H1 (cell line): Measurements from ENCODE around the gene SGPP2. TPM values are rescaled to one million over a fixed set of nuclear protein-coding genes. Genes with fewer than 3 reads are reported as not detected.

Source experiments
- CTCF ChIA-PET: fragments of 300-600 bp; sonication (Branson Sonifier 250); formaldehyde crosslinking; loops from one replicate; lab custom pipeline; 2021; ENCODE audit not compliant: partially characterized antibody; lab: Charles Lee
- POLR2A ChIA-PET: fragments of 300-600 bp; sonication (Branson Sonifier 250); formaldehyde crosslinking; loops from one replicate; lab custom pipeline; 2021; ENCODE audit warnings: inconsistent platforms; ENCODE audit not compliant: partially characterized antibody; lab: Charles Lee
- DNase-seq, 2 experiments: peaks; one replicate each; pipeline versions ENCODE4 v3.0.0 to v3.0.0-alpha.2; 2010 to 2022; ENCODE audit warnings: low spot score in 2 of 2, low read depth in 1 of 2, mixed read lengths in 1 of 2
- FAIRE-seq: peaks from 2 replicates; lab custom pipeline; 2011; peaks lifted over from hg19 to GRCh38; lab: Jason Lieb, UNC
- H2AFZ ChIP-seq: 2 replicates; pipeline ENCODE4 v1.8.1; 2012; ENCODE audit warnings: low read length, inconsistent platforms
- H2AK5ac ChIP-seq: 2 replicates; pipeline ENCODE4 v1.6.1; 2013; ENCODE audit warnings: low read depth, low read length
- H2BK120ac ChIP-seq: replicated peaks from 2 replicates; pipeline ENCODE3; 2013; ENCODE audit warnings: low read depth, low read length, inconsistent platforms
- H2BK12ac ChIP-seq: 2 replicates; pipeline ENCODE4 v1.6.1; 2013; ENCODE audit warnings: low read depth, low read length
- H2BK15ac ChIP-seq: 2 replicates; pipeline ENCODE4 v1.6.1; 2013; ENCODE audit warnings: low read length
- H2BK20ac ChIP-seq: 2 replicates; pipeline ENCODE4 v1.6.1; 2013; ENCODE audit warnings: low read length
- H2BK5ac ChIP-seq: 2 replicates; pipeline ENCODE4 v1.6.1; 2013; ENCODE audit warnings: low read depth, low read length
- H3K14ac ChIP-seq: 2 replicates; pipeline ENCODE4 v1.6.1; 2013; ENCODE audit warnings: inconsistent platforms; ENCODE audit not compliant: insufficient read length
- H3K18ac ChIP-seq: 2 replicates; pipeline ENCODE4 v1.6.1; 2013; ENCODE audit warnings: low read length; ENCODE audit errors: extremely low read depth
- H3K23ac ChIP-seq: 2 replicates; pipeline ENCODE4 v1.6.1; 2013; ENCODE audit warnings: inconsistent platforms; ENCODE audit not compliant: insufficient read length
- H3K23me2 ChIP-seq: 2 replicates; pipeline ENCODE4 v1.6.1; 2013; ENCODE audit warnings: low read depth, low read length
- H3K27ac ChIP-seq: 2 replicates; pipeline ENCODE4 v1.6.1; 2011; ENCODE audit warnings: low read depth, low read length, inconsistent platforms
- H3K27me3 ChIP-seq, 4 experiments: replicated peaks in 1 of 4; 1 replicate in 1 of 4; 2 replicates in 3 of 4; pipeline versions ENCODE4 v1.6.1 to v1.8.1; 2011 to 2013; ENCODE audit warnings: low read length in 3 of 4, mild to moderate bottlenecking in 3 of 4, inconsistent platforms in 2 of 4, mixed read lengths in 2 of 4, moderate library complexity in 1 of 4; ENCODE audit not compliant: control insufficient read depth in 3 of 4, insufficient read depth in 3 of 4; ENCODE audit errors: extremely low read depth in 1 of 4
- H3K36me3 ChIP-seq, 4 experiments: 2 replicates each; pipeline versions ENCODE4 v1.6.1 to v1.8.1; 2011 to 2013; ENCODE audit warnings: mild to moderate bottlenecking in 4 of 4, low read length in 3 of 4, moderate library complexity in 2 of 4, control low read depth in 1 of 4, inconsistent platforms in 1 of 4; ENCODE audit not compliant: insufficient read depth in 4 of 4, control insufficient read depth in 2 of 4
- H3K4ac ChIP-seq: replicated peaks from 2 replicates; pipeline ENCODE3; 2013; ENCODE audit warnings: low read length, low read depth, mixed read lengths, inconsistent platforms; ENCODE audit not compliant: insufficient read length
- H3K4me1 ChIP-seq, 4 experiments: replicated peaks in 1 of 4; 1 replicate in 1 of 4; 2 replicates in 3 of 4; pipeline versions ENCODE4 v1.6.1 to v1.8.1; 2011 to 2013; ENCODE audit warnings: low read length in 3 of 4, inconsistent platforms in 2 of 4, mixed read lengths in 1 of 4; ENCODE audit not compliant: insufficient read depth in 4 of 4, control insufficient read depth in 3 of 4
- H3K4me2 ChIP-seq, 2 experiments: 2 replicates each; pipeline versions ENCODE4 v1.6.1 to v1.8.1; 2011 to 2013; ENCODE audit warnings: low read depth in 2 of 2, low read length in 2 of 2, control low read depth in 1 of 2, inconsistent platforms in 1 of 2, mild to moderate bottlenecking in 1 of 2; ENCODE audit not compliant: insufficient read depth in 1 of 2
- H3K4me3 ChIP-seq, 4 experiments: fragments of 200-600, 300-600 bp in 1 of 4; sonication (generic), shearing (Covaris generic), sonication (Bioruptor Twin) in 1 of 4; 2 replicates each; pipeline versions ENCODE4 v1.5.1 to v1.8.1; 2011 to 2016; ENCODE audit warnings: low read length in 4 of 4, low read depth in 3 of 4, control low read depth in 2 of 4, inconsistent platforms in 2 of 4, mild to moderate bottlenecking in 2 of 4, mixed read lengths in 1 of 4, moderate library complexity in 1 of 4; ENCODE audit not compliant: insufficient read depth in 2 of 4; ENCODE audit errors: extremely low read depth in 1 of 4
- H3K56ac ChIP-seq: replicated peaks from 2 replicates; pipeline ENCODE3; 2013; ENCODE audit warnings: low read depth, mild to moderate bottlenecking, mixed read lengths, low read length, inconsistent platforms; ENCODE audit not compliant: insufficient read length
- H3K79me1 ChIP-seq: 2 replicates; pipeline ENCODE4 v1.6.1; 2013; ENCODE audit warnings: low read depth, low read length, control low read depth
- H3K79me2 ChIP-seq, 2 experiments: 2 replicates each; pipeline versions ENCODE4 v1.6.1 to v1.8.1; 2012 to 2013; ENCODE audit warnings: low read length in 2 of 2, mild to moderate bottlenecking in 2 of 2, inconsistent platforms in 1 of 2; ENCODE audit not compliant: insufficient read depth in 2 of 2, control insufficient read depth in 1 of 2
- H3K9ac ChIP-seq, 4 experiments: replicated peaks in 1 of 4; 1 replicate in 1 of 4; 2 replicates in 3 of 4; pipeline versions ENCODE4 v1.6.1 to v1.8.1; 2011 to 2013; ENCODE audit warnings: low read depth in 3 of 4, low read length in 3 of 4, control low read depth in 2 of 4, mild to moderate bottlenecking in 2 of 4, moderate library complexity in 2 of 4, inconsistent platforms in 1 of 4; ENCODE audit errors: extremely low read depth in 1 of 4
- H3K9me3 ChIP-seq, 2 experiments: 2 replicates each; pipeline versions ENCODE4 v1.6.1 to v1.8.1; 2012 to 2013; ENCODE audit warnings: mild to moderate bottlenecking in 2 of 2, moderate library complexity in 2 of 2, control low read depth in 1 of 2, inconsistent platforms in 1 of 2, low read depth in 1 of 2, low read length in 1 of 2, mixed read lengths in 1 of 2; ENCODE audit not compliant: insufficient read depth in 2 of 2
- H4K20me1 ChIP-seq, 2 experiments: replicated peaks in 1 of 2; 2 replicates each; pipeline versions ENCODE3 to v1.8.1; 2011 to 2013; ENCODE audit warnings: inconsistent platforms in 2 of 2, low read length in 2 of 2, mild to moderate bottlenecking in 1 of 2; ENCODE audit not compliant: insufficient read depth in 2 of 2, control insufficient read depth in 1 of 2
- H4K5ac ChIP-seq: 2 replicates; pipeline ENCODE4 v1.6.1; 2013; ENCODE audit warnings: low read length, low read depth, mixed read lengths, inconsistent platforms; ENCODE audit not compliant: insufficient read length
- H4K8ac ChIP-seq: 2 replicates; pipeline ENCODE4 v1.8.0; 2013; ENCODE audit warnings: mild to moderate bottlenecking, moderate library complexity, low read length, inconsistent platforms; ENCODE audit not compliant: insufficient read depth; ENCODE audit errors: extremely low read depth
- H4K91ac ChIP-seq: replicated peaks from 2 replicates; pipeline ENCODE3; 2013; ENCODE audit warnings: low read length, mixed read lengths, inconsistent platforms; ENCODE audit not compliant: insufficient read length
- RNF2 ChIP-seq: fragments of 200-900, 300-1000 bp; sonication (generic); IDR thresholded peaks from 2 replicates; pipeline ENCODE4 v1.7.1; 2016; ENCODE audit warnings: borderline replicate concordance, low read depth, mild to moderate bottlenecking, antibody characterized with exemption, low read length; ENCODE audit not compliant: poor library complexity, severe bottlenecking; ENCODE audit errors: missing control alignments
- WGBS, 2 experiments: shearing (Covaris generic) in 1 of 2; methylation state at CpG; one replicate each; pipeline versions ENCODE4 v1.1.6 to v1.1.7; 2013 to 2015; ENCODE audit warnings: low lambda C conversion rate in 2 of 2, mixed read lengths in 2 of 2, inconsistent platforms in 1 of 2, low coverage in 1 of 2, missing lambda C conversion rate in 1 of 2; ENCODE audit not compliant: insufficient replicate concordance in 2 of 2, insufficient coverage in 1 of 2, insufficient read length in 1 of 2; ENCODE audit errors: extremely low coverage in 1 of 2, missing lambda C conversion rate in 1 of 2; 5-methylcytosine and 5-hydroxymethylcytosine counted together
- polyA plus RNA-seq, 7 experiments: library from polyadenylated mRNA; depleted of rRNA in 3 of 7; stranded (reverse) in 5 of 7; unstranded in 2 of 7; fragments of >200 nt in 5 of 7; fragments of 200-250 nt in 2 of 7; gene quantifications; 1 replicate in 5 of 7; 2 replicates in 1 of 7; 4 replicates in 1 of 7; pipeline versions ENCODE4 v1.2.1 to v1.2.3, GENCODE V29; 2011 to 2013; ENCODE audit warnings: missing spikeins in 2 of 7, mixed read lengths in 2 of 7
- small RNA-seq: library from polyadenylated mRNA; stranded (forward); fragments of <200 nt; extraction: miRNeasy Mini kit (QIAGEN cat#:217004); gene quantifications from one replicate; pipeline ENCODE3, GENCODE V24; 2013; ENCODE audit not compliant: insufficient read depth
- total RNA-seq: library from RNA; stranded (reverse); fragmentation: NEBNext Ultra II Directional; extraction: Animal tissue kit (Norgen Biotek cat#: 25700); gene quantifications from 2 replicates; pipeline ENCODE4 v1.2.1, GENCODE V29; 2021

SGPP2 gene
- total and polyA plus RNA-seq, 2 of the 8 experiments (the other 6 are each of a cell fraction or from before 2014, with no cell fraction given) = 0.29 TPM; not detected in 1

DNA sequence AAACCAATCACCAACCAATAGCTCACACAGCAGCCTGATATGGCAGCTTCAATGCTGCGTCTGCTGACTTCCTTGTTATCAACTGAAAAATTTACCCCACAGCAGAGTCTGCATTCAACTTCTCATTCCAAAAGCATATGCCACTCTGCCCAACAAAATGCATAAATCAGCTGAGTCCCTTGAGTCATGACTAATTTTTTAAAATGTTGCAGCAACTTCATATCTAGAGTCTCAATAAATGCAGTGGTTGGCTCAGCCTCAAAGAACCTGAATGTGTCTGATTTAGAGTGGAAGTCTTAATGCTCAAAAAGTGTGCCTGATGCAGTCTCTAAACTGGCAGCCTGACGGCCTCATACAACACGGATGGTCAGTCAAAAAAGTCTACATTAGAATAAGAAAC lies 185.0 kb downstream of the SGPP2 start:
- no peak for FAIRE-seq
- 80% methylated on average over 3 of the region's 3 CpGs; no CpG with 5 or more reads in 1 of the 2 experiments for WGBS, 2 experiments
- CTCF ChIA-PET = interaction anchor here (1.5 kb wide), 1 partner anchor 291 kb away, joined by 5 read pairs; no protein-coding TSS in a partner anchor

More for the DNA sequence above, 185.0 kb downstream of the SGPP2 start:
- Histone ChIP-seq H3K18ac (no peak overlapping the region), H3K79me2 (no peaks in the 10 kb centered on the region), H3K4me2 (no peak overlapping the region), H2BK15ac (no peak overlapping the region), H3K4me1 (no peaks in the 10 kb centered on the region), H2BK20ac (no peak overlapping the region), H2BK12ac (no peak overlapping the region), H2BK120ac (no peak overlapping the region), H4K5ac (no peak overlapping the region), H3K79me1 (no peaks in the 10 kb centered on the region), H3K27ac (no peak overlapping the region), H3K23ac (no peak overlapping the region), H4K8ac (no peak overlapping the region), H3K4ac (no peak overlapping the region), H4K20me1 (peaks cover 0 to 2% of the 10 kb centered on the region in 2 experiments), H3K27me3 (no peaks in the 10 kb centered on the region), H2AK5ac (no peak overlapping the region), H3K4me3 (no peak overlapping the region), H2BK5ac (no peak overlapping the region), H3K9me3 (no peaks in the 10 kb centered on the region), H3K36me3 (peaks cover 0 to 21% (median 14%) of the 10 kb centered on the region in 4 experiments; a peak in 6 of 8 replicates), H3K14ac (no peak overlapping the region), H3K9ac (no peak overlapping the region), H2AFZ (no peak overlapping the region), H4K91ac (no peak overlapping the region), H3K23me2 (no peaks in the 10 kb centered on the region), H3K56ac (no peak overlapping the region)
- no peak for DNase-seq
- POLR2A ChIA-PET = no interaction called here
- no peak for TF ChIP-seq RNF2

Small RNAs within 50 kb of the gene (small RNA-seq; reads per million reads assigned to genes)
- gene RF00019 = not detected
- gene RNU6-619P = not detected

Other genes with a start within 250 kb of the SGPP2 start
- gene PAX3, start 125.5 kb upstream of the SGPP2 start, total RNA-seq = not detected in 2 replicates
- 0.33 and 0.35 TPM in 2 replicates for gene PAX3, start 125.5 kb upstream of the SGPP2 start, polyA plus RNA-seq (2011; rRNA removed)
- 36.1 and 37.9 TPM in 2 replicates for gene FARSB, start 231.5 kb downstream of the SGPP2 start, total RNA-seq
- gene FARSB, start 231.5 kb downstream of the SGPP2 start, polyA plus RNA-seq (2011; rRNA removed) = 13.1 and 21.0 TPM in 2 replicates
- gene MOGAT1, start 247.1 kb downstream of the SGPP2 start, total RNA-seq = 0.31 and 0.67 TPM in 2 replicates
- 0.11 TPM in 2 replicates for gene MOGAT1, start 247.1 kb downstream of the SGPP2 start, polyA plus RNA-seq (2011; rRNA removed)